ENCODE results near the gene WDR33.

DNA sequence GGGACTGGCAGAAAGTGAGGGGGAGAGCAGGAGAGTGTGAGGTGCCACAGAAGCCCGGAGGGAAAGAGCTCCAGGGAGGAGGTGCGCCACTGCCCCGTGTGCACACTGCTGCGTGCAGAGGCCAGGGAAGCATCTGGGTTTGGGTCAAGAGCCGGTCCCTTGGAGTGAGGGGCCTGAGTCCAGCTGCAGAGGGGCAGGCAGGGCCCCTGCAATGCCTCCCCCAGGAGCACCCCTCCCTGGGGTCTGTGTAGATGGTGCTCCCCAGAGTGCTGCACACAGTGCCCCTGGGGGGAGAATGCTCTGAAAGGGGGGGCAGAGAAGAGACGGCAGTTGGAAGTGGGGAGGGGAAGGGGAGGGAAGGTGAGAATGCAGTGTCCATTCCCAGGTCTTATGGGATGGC lies 132.0 kb downstream of the WDR33 start:
- TF ChIP-seq ARHGAP35 (CRISPR knock-in tag; IDR thresholded peaks at IDR 0.05; ENCODE audit: borderline replicate concordance) (no peak), NR3C1 (CRISPR knock-in tag; IDR thresholded peaks at IDR 0.05) (no peak), EZH2 (conservative IDR thresholded peaks at IDR 0.05; ENCODE audit: low read depth, low read length) (no peak), CREB1 (IDR thresholded peaks at IDR 0.05) (no peak), CREB1 (CRISPR knock-in tag; IDR thresholded peaks at IDR 0.05) (no peak)
